Osteoblast (primary cell): ENCODE data around the gene POLR1E. TPM values are rescaled to one million over a fixed set of nuclear protein-coding genes. Genes with fewer than 3 reads are reported as not detected.
A peak's percentile ranks its signal among the peaks of the same experiment; 100 is the strongest.
"Not testable (repeated sequence)": the region's sequence is repeated elsewhere in the genome, so short reads cannot be mapped to it uniquely, and the experiment has no call there.

ENCODE experiments used
- DNase-seq: peaks from one replicate; pipeline ENCODE4 v3.0.0; 2011; ENCODE audit warnings: low spot score, mixed read lengths; ENCODE audit not compliant: insufficient read length; ENCODE audit errors: missing footprints
- H2AFZ ChIP-seq: 2 replicates; pipeline ENCODE4 v1.6.0; 2011; ENCODE audit warnings: mild to moderate bottlenecking, low read length
- H3K27ac ChIP-seq: 2 replicates; pipeline ENCODE4 v1.5.1; 2011; ENCODE audit warnings: mild to moderate bottlenecking, low read depth, low read length, moderate library complexity
- H3K27me3 ChIP-seq: 2 replicates; pipeline ENCODE4 v1.6.0; 2012; ENCODE audit warnings: mild to moderate bottlenecking, control low read depth, inconsistent platforms, low read length, moderate library complexity; ENCODE audit not compliant: insufficient read depth
- H3K36me3 ChIP-seq: 2 replicates; pipeline ENCODE4 v1.5.1; 2011; ENCODE audit warnings: mild to moderate bottlenecking, low read length, control low read depth, moderate library complexity; ENCODE audit not compliant: insufficient read depth
- H3K4me1 ChIP-seq: 2 replicates; pipeline ENCODE4 v1.5.1; 2011; ENCODE audit warnings: mild to moderate bottlenecking, low read length, control low read depth, moderate library complexity; ENCODE audit not compliant: insufficient read depth
- H3K4me2 ChIP-seq: 2 replicates; pipeline ENCODE4 v1.6.0; 2011; ENCODE audit warnings: mild to moderate bottlenecking, low read length; ENCODE audit not compliant: insufficient read depth
- H3K4me3 ChIP-seq: fragments of 200-600 bp; sonication (generic); 3 replicates; pipeline ENCODE4 v1.5.1; 2012; ENCODE audit warnings: mild to moderate bottlenecking, low read length, inconsistent platforms; ENCODE audit not compliant: insufficient read depth
- H3K79me2 ChIP-seq: 2 replicates; pipeline ENCODE4 v1.6.0; 2012; ENCODE audit warnings: mild to moderate bottlenecking, low read length, control low read depth, inconsistent platforms; ENCODE audit not compliant: insufficient read depth
- H3K9me3 ChIP-seq: 2 replicates; pipeline ENCODE4 v1.5.1; 2011; ENCODE audit warnings: low read depth, low read length, control low read depth
- H4K20me1 ChIP-seq: 2 replicates; pipeline ENCODE4 v1.6.0; 2012; ENCODE audit warnings: mild to moderate bottlenecking, low read length, control low read depth; ENCODE audit not compliant: insufficient read depth
- total RNA-seq: library from RNA; depleted of rRNA; stranded (reverse); fragments of >200 nt; gene quantifications from 2 replicates; pipeline ENCODE4 v1.2.3, GENCODE V29; 2012
- TF ChIP-seq, protein P1 (sequence below): IDR thresholded peaks from 2 replicates; pipeline ENCODE4 v1.5.1; 2011; ENCODE audit warnings: mild to moderate bottlenecking, low read depth, low read length, moderate library complexity; ENCODE audit errors: extremely low read depth

The POLR1E gene
- total RNA-seq, 1 donor, result 33.3 TPM

DNA sequence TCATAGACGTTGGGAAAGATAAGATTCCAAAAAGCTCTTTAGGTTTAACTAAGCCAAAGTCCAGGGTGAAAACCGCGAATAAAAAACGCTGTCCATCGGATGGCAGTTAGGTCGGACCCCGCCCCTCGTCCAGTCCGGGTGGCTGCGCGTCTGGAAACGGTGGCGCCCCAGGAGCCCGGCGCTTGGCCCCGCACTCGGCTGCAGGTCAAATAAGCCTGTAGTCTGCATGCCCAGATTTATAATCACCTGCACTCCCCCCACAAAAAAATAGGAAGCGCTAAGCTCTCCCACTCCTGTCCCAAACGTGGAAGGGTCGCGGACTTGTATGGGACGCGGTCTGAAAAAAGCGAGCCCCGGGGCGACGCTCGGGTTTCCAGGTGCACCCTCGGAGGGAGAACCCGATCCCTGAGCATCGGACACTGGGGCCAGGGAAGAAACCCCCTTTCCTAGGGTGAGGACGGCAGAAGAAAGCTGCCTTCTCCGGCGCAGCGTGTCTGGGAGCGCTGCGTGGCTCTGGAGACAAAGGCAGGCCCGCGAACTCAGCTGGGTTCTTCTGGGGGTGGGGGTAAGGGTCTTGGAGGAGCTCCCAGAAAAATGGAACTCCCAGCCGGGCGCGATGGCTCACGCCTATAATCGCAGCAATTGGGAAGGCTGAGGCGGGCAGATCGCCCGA is 19.6 kb upstream of the POLR1E start:
- H3K27ac ChIP-seq, result peak overlapping the region; percentile 91
- H3K36me3 ChIP-seq, result no peaks in the 10 kb centered on the region
- H3K79me2 ChIP-seq, result peaks cover 37% of the 10 kb centered on the region
- H2AFZ ChIP-seq, result peak overlapping the region; percentile 96
- H3K4me1 ChIP-seq, result peaks cover 21% of the 10 kb centered on the region
- peaks cover 18% of the 10 kb centered on the region for H4K20me1 ChIP-seq
- H3K4me3 ChIP-seq, result peak overlapping the region; percentile 100
- peak overlapping the region; percentile 83 for H3K4me2 ChIP-seq
- TF ChIP-seq, protein P1, sequence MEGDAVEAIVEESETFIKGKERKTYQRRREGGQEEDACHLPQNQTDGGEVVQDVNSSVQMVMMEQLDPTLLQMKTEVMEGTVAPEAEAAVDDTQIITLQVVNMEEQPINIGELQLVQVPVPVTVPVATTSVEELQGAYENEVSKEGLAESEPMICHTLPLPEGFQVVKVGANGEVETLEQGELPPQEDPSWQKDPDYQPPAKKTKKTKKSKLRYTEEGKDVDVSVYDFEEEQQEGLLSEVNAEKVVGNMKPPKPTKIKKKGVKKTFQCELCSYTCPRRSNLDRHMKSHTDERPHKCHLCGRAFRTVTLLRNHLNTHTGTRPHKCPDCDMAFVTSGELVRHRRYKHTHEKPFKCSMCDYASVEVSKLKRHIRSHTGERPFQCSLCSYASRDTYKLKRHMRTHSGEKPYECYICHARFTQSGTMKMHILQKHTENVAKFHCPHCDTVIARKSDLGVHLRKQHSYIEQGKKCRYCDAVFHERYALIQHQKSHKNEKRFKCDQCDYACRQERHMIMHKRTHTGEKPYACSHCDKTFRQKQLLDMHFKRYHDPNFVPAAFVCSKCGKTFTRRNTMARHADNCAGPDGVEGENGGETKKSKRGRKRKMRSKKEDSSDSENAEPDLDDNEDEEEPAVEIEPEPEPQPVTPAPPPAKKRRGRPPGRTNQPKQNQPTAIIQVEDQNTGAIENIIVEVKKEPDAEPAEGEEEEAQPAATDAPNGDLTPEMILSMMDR, result no peak
- DNase-seq, result peak; percentile 55
- no peaks in the 10 kb centered on the region for H3K9me3 ChIP-seq
- H3K27me3 ChIP-seq, result no peaks in the 10 kb centered on the region

DNA sequence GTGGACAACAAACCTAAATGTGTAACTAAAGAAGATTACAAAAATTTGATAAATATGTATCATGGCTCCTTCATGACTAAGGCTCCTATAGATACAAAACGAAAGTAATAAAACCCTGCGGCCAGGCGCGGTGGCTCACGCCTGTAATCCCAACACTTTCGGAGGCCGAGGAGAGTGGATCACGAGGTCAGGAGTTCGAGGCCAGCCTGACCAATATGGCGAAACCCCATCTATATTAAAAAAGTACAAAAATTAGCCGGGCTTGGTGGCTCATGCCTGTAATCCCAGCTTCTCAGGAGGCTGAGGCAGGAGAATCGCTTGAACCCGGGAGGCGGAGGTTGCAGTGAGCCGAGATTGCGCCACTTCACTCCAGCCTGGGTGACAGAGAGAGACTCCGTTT is 18.2 kb upstream of the POLR1E start:
- H3K4me3 ChIP-seq, H3K4me2 ChIP-seq, H4K20me1 ChIP-seq, DNase-seq, H3K27ac ChIP-seq, H2AFZ ChIP-seq, H3K36me3 ChIP-seq, H3K9me3 ChIP-seq, H3K27me3 ChIP-seq: not testable (repeated sequence)
- H3K79me2 ChIP-seq, result peaks cover 23% of the 10 kb centered on the region
- peaks cover 26% of the 10 kb centered on the region for H3K4me1 ChIP-seq

GRCh38 chr9:37468620-37469019 is 17.1 kb upstream of the POLR1E start:
- Histone ChIP-seq H3K4me1 (peaks cover 20% of the 10 kb centered on the region), H3K4me2 (no peak overlapping the region), H3K27ac (no peak overlapping the region), H4K20me1 (peaks cover 3% of the 10 kb centered on the region), H3K36me3 (no peaks in the 10 kb centered on the region), H2AFZ (no peak overlapping the region), H3K9me3 (no peaks in the 10 kb centered on the region), H3K27me3 (no peaks in the 10 kb centered on the region), H3K4me3 (no peak overlapping the region), H3K79me2 (peaks cover 12% of the 10 kb centered on the region)
- peak; percentile 31 for DNase-seq
- TF ChIP-seq, protein P1, result no peak

DNA sequence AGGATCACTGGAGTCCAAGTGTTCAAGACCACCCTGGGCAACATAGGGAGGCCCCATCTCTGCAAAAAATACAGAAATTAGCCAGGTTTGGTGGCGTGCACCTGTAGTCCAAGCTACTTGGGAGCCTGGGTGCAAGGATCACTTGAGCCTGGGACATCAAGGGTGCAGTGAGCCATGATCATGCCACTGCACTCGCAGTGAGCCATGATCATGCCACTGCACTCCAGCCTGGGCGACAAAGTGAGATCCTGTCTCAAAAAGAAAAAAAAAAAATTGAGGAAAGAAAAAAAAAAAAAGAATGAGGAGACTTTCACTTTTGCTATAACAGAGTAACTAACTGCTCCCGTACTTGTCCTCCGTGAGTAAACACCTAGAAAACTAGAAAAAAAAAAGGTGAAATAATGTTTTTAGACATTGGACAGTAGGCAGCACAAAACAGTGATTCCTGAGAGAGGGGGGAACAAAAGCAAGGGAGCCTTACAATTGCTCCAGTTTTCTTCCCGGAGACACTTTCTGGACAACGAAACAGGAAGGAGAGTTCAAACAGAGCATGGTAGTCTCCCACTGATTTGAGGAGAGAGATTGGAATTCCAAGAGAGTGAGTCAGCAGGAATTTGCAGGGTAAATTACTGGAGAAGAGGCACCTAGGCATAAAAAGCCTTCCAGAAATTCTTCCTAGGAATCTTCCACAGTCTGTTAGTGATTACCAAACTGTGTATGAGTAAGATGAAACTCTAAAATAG is 13.6 kb upstream of the POLR1E start:
- H3K27me3 ChIP-seq, result no peaks in the 10 kb centered on the region
- TF ChIP-seq, protein P1, result no peak
- H3K4me3 ChIP-seq, result peak overlapping the region; percentile 66
- peak overlapping the region; percentile 89 for H3K27ac ChIP-seq
- peak; percentile 82 for DNase-seq
- H4K20me1 ChIP-seq, result no peaks in the 10 kb centered on the region
- peaks cover 10% of the 10 kb centered on the region for H3K4me1 ChIP-seq
- H3K9me3 ChIP-seq, result no peaks in the 10 kb centered on the region
- peak overlapping the region; percentile 88 for H3K4me2 ChIP-seq
- H3K79me2 ChIP-seq, result no peaks in the 10 kb centered on the region
- peak overlapping the region; percentile 45 for H2AFZ ChIP-seq
- H3K36me3 ChIP-seq, result no peaks in the 10 kb centered on the region

DNA sequence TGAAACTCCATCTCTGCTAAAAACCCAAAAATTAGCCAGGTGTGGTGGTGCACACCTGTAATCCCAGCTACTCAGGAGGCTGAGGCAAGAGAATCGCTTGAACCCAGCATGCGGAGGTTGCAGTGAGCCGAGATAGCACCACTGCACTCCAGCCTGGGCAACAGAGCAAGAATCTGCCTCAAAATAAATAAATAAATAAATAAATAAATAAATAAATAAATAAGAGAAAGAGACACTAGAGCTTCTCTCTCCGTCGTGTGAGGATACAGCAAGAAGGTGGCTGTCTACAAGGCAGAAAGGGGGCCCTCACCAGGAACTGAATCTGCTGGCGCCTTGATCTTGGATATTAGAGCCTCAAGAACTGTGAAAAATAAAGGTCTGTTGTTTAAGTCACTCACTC is 11.8 kb upstream of the POLR1E start:
- not testable (repeated sequence) for H3K4me1 ChIP-seq, H3K4me2 ChIP-seq, DNase-seq, H2AFZ ChIP-seq, H3K27ac ChIP-seq, H3K4me3 ChIP-seq, H3K36me3 ChIP-seq, H4K20me1 ChIP-seq, H3K9me3 ChIP-seq, H3K27me3 ChIP-seq, H3K79me2 ChIP-seq
